GM12878 (cell line): ENCODE results near the gene SKIC8. TPM values are rescaled to one million over a fixed set of nuclear protein-coding genes. Genes with fewer than 3 reads are reported as not detected.
A peak's percentile ranks its signal among the peaks of the same experiment; 100 is the strongest.

Experiments
- ATF2 ChIP-seq: IDR thresholded peaks from 2 replicates; pipeline ENCODE4 v1.6.1; 2012; ENCODE audit warnings: low read length, inconsistent platforms
- ATF3 ChIP-seq: IDR thresholded peaks from 2 replicates; pipeline ENCODE4 v1.6.1; 2011; ENCODE audit warnings: low read depth, mild to moderate bottlenecking, low read length, moderate library complexity, borderline replicate concordance; ENCODE audit errors: extremely low read depth
- BMI1 ChIP-seq: fragments of 450-650 bp; IDR thresholded peaks from 2 replicates; pipeline ENCODE4 v1.6.1; 2016; ENCODE audit warnings: mild to moderate bottlenecking, moderate library complexity, borderline replicate concordance
- CEBPB ChIP-seq, 2 experiments: fragments of 150-350 bp in 1 of 2; IDR thresholded peaks; 2 replicates each; pipeline ENCODE4 v1.6.1; 2012 to 2014; ENCODE audit warnings: low read depth in 2 of 2, low read length in 2 of 2, borderline replicate concordance in 1 of 2, inconsistent platforms in 1 of 2
- ETV6 ChIP-seq, 2 experiments: fragments of 450-650 bp in 1 of 2; IDR thresholded peaks in 1 of 2; conservative IDR thresholded peaks in 1 of 2; 2 replicates each; pipeline ENCODE4 v1.6.1; 2014; ENCODE audit warnings: antibody characterized with exemption in 1 of 2, borderline replicate concordance in 1 of 2, low read depth in 1 of 2, mild to moderate bottlenecking in 1 of 2, moderate library complexity in 1 of 2
- HSF1 ChIP-seq: fragments of 150-350 bp; IDR thresholded peaks from 2 replicates; pipeline ENCODE4 v1.6.1; 2014; ENCODE audit warnings: mild to moderate bottlenecking, low read depth, low read length
- LARP7 ChIP-seq: fragments of 450-650 bp; IDR thresholded peaks from 2 replicates; pipeline ENCODE4 v1.6.1; 2017; ENCODE audit warnings: mild to moderate bottlenecking
- MEF2B ChIP-seq: fragments of 450-650 bp; IDR thresholded peaks from 2 replicates; pipeline ENCODE4 v1.6.1; 2018; ENCODE audit warnings: mild to moderate bottlenecking, moderate library complexity; ENCODE audit not compliant: partially characterized antibody, poor library complexity, severe bottlenecking
- NR2C2 ChIP-seq: IDR thresholded peaks from 2 replicates; pipeline ENCODE4 v1.6.1; 2011; ENCODE audit warnings: borderline replicate concordance, low read depth; ENCODE audit not compliant: control insufficient read depth, insufficient read length
- NRF1 ChIP-seq: conservative IDR thresholded peaks from 2 replicates; pipeline ENCODE4 v1.6.1; 2011; ENCODE audit warnings: mild to moderate bottlenecking, low read depth, low read length, improper control_type of control experiment
- PAX5 ChIP-seq: IDR thresholded peaks from 2 replicates; pipeline ENCODE4 v1.6.1; 2011; ENCODE audit warnings: low read depth, low read length, borderline replicate concordance
- POLR2A ChIP-seq: IDR thresholded peaks from 2 replicates; pipeline ENCODE4 v1.6.1; 2011; ENCODE audit warnings: low read depth, mild to moderate bottlenecking, low read length
- SUPT20H ChIP-seq: IDR thresholded peaks from 2 replicates; pipeline ENCODE4 v1.6.1; 2011; ENCODE audit warnings: low read depth, mild to moderate bottlenecking, low read length, moderate library complexity, borderline replicate concordance; ENCODE audit not compliant: control insufficient read depth
- SUZ12 ChIP-seq: fragments of 200-600 bp; sonication (generic); IDR thresholded peaks from one replicate; pipeline ENCODE4 v1.6.1; 2018; ENCODE audit warnings: antibody characterized with exemption, mild to moderate bottlenecking; ENCODE audit not compliant: unreplicated experiment
- ZNF687 ChIP-seq: fragments of 450-650 bp; IDR thresholded peaks from 2 replicates; pipeline ENCODE4 v1.6.1; 2017; ENCODE audit warnings: mild to moderate bottlenecking, moderate library complexity
- polyA plus RNA-seq, 11 experiments: library from polyadenylated mRNA; depleted of rRNA in 4 of 11; unstranded in 6 of 11; stranded (reverse) in 5 of 11; fragments of >200 nt; fragmentation: Nextera tagmentation in 4 of 11; fragmentation: Illumina TruSeq in 1 of 11; extraction: Ambion mirVana in 4 of 11; extraction: Trizol in 1 of 11; gene quantifications; 1 replicate in 1 of 11; 2 replicates in 10 of 11; pipeline versions ENCODE4 v1.2.1 to v1.2.3, GENCODE V29; 2011 to 2016; ENCODE audit warnings: inconsistent platforms in 2 of 11, missing spikeins in 2 of 11, low read depth in 1 of 11
- total RNA-seq, 4 experiments: library from RNA; depleted of rRNA in 3 of 4; stranded (reverse); fragments of >200 nt in 3 of 4; fragmentation: Illumina TruSeq in 1 of 4; extraction: Trizol in 1 of 4; gene quantifications; 2 replicates each; pipeline versions ENCODE4 v1.2.1 to v1.2.3, GENCODE V29; 2013 to 2021
- TF ChIP-seq, protein P1 (sequence below): fragments of 450-650 bp; IDR thresholded peaks from 2 replicates; pipeline ENCODE4 v1.6.1; 2018; ENCODE audit warnings: borderline replicate concordance, mild to moderate bottlenecking; ENCODE audit not compliant: partially characterized antibody

Gene SKIC8
- total and polyA plus RNA-seq, 10 of the 15 experiments (the other 5 are each of a cell fraction or from before 2014, with no cell fraction given), result 57.0 to 288 (median 128) TPM

DNA sequence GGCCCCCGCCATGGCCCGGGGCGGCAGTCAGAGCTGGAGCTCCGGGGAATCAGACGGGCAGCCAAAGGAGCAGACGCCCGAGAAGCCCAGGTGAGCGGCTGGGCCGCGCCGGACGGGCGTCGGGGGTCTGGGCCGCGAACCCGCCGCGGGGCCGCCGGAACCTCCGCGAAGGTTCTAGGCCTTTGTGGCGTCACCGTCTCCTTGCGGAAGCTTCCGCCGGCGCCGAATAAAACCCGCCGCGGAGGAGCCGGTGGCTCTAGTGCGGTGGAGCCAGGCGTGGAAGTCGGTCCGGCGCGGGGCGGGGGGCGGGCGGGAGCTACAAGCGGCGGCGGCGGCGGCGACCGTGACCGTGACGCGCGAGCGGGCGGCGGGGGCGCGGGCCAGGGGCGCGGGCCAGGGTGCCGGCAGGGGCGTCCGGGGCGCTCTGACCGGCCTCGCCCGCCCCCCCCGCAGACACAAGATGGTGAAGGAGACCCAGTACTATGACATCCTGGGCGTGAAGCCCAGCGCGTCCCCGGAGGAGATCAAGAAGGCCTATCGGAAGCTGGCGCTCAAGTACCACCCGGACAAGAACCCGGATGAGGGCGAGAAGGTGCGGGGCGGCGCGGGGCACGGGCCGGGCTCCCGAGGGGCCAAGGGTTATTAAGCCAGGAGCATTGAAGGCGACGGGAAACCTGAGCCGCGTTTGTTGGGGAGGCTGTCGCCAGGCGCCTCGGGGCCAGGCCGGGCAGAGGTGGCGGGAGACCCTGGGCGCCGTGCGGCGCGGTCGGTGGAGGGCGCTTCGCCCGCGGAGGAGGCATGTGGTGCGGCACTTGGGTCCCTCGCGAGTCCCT lies 34.9 kb downstream of the SKIC8 start, which contains the start of gene DNAJA4 (continued):
- no peak for TF ChIP-seq NRF1
- TF ChIP-seq, protein P1, sequence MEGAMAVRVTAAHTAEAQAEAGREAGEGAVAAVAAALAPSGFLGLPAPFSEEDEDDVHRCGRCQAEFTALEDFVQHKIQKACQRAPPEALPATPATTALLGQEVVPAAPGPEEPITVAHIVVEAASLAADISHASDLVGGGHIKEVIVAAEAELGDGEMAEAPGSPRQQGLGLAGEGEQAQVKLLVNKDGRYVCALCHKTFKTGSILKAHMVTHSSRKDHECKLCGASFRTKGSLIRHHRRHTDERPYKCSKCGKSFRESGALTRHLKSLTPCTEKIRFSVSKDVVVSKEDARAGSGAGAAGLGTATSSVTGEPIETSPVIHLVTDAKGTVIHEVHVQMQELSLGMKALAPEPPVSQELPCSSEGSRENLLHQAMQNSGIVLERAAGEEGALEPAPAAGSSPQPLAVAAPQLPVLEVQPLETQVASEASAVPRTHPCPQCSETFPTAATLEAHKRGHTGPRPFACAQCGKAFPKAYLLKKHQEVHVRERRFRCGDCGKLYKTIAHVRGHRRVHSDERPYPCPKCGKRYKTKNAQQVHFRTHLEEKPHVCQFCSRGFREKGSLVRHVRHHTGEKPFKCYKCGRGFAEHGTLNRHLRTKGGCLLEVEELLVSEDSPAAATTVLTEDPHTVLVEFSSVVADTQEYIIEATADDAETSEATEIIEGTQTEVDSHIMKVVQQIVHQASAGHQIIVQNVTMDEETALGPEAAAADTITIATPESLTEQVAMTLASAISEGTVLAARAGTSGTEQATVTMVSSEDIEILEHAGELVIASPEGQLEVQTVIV, result no peak
- no peak for TF ChIP-seq PAX5
- TF ChIP-seq HSF1, result no peak
- TF ChIP-seq CEBPB (IDR thresholded peaks at IDR 0.05; ENCODE audit: borderline replicate concordance in 1 of 2, low read depth in 2 of 2, low read length in 2 of 2), result no peak
- no peak for TF ChIP-seq MEF2B
- TF ChIP-seq POLR2A, result peak; percentile 65
- TF ChIP-seq ATF3, result no peak
- no peak for TF ChIP-seq ATF2
- no peak for TF ChIP-seq NR2C2
- no peak for TF ChIP-seq BMI1
- TF ChIP-seq ZNF687, result peak; percentile 78
- no peak for TF ChIP-seq SUZ12
- TF ChIP-seq LARP7, result peak; percentile 41; the same call in 1 of the 2 replicates
- TF ChIP-seq ETV6 (conservative IDR thresholded peaks at IDR 0.05 in 1 of 2, IDR thresholded peaks at IDR 0.05 in 1 of 2; ENCODE audit: borderline replicate concordance in 1 of 2, low read depth in 1 of 2), result no peak
- TF ChIP-seq SUPT20H, result no peak
